OCI-LY7 (cell line): ENCODE measurements around the gene RNF144A. TPM values are rescaled to one million over a fixed set of nuclear protein-coding genes. Genes with fewer than 3 reads are reported as not detected.

Experiments
- BruUV-seq: library from RNA; stranded (reverse); fragments of 400-500 nt; replicated peaks from 2 replicates; lab custom pipeline; 2021; lab: Mats Ljungman, UMichigan
- CTCF ChIA-PET: fragments of 300-600 bp; sonication (Branson Sonifier 250); formaldehyde crosslinking; loops from one replicate; lab custom pipeline; 2022; ENCODE audit warnings: antibody characterized with exemption; ENCODE audit not compliant: unreplicated experiment; lab: Charles Lee
- POLR2A ChIA-PET: fragments of 300-600 bp; sonication (Branson Sonifier 250); formaldehyde crosslinking; loops from one replicate; lab custom pipeline; 2022; ENCODE audit warnings: antibody characterized with exemption; lab: Charles Lee
- DNase-seq: peaks from one replicate; pipeline ENCODE4 v3.0.0-alpha.2; 2015; ENCODE audit warnings: low spot score
- H2AFZ ChIP-seq: fragments of 200-600 bp; sonication (generic), shearing (Covaris generic); 2 replicates; pipeline ENCODE4 v1.6.1; 2014; ENCODE audit warnings: mild to moderate bottlenecking, antibody characterized with exemption, low read length, moderate library complexity
- H3K27ac ChIP-seq: fragments of 200-600 bp; sonication (generic); 2 replicates; pipeline ENCODE4 v1.5.1; 2014; ENCODE audit warnings: mixed run types, low read depth, mild to moderate bottlenecking, moderate library complexity, low read length, inconsistent platforms; ENCODE audit not compliant: poor library complexity, severe bottlenecking
- H3K36me3 ChIP-seq: fragments of 200-600 bp; sonication (generic); 2 replicates; pipeline ENCODE4 v1.6.1; 2014; ENCODE audit warnings: mild to moderate bottlenecking, antibody characterized with exemption, low read length, moderate library complexity, mixed read lengths; ENCODE audit not compliant: insufficient read depth
- H3K4me1 ChIP-seq: fragments of 200-600 bp; sonication (generic); 2 replicates; pipeline ENCODE4 v1.5.1; 2014; ENCODE audit warnings: mild to moderate bottlenecking, low read length; ENCODE audit not compliant: insufficient read depth, poor library complexity, severe bottlenecking
- H3K4me2 ChIP-seq: fragments of 200-600 bp; sonication (generic); 2 replicates; pipeline ENCODE4 v1.6.1; 2014; ENCODE audit warnings: mild to moderate bottlenecking, low read length
- H3K4me3 ChIP-seq: fragments of 200-600 bp; sonication (generic); 2 replicates; pipeline ENCODE4 v1.5.1; 2014; ENCODE audit warnings: mild to moderate bottlenecking, low read depth, low read length; ENCODE audit not compliant: poor library complexity, severe bottlenecking
- H3K79me2 ChIP-seq: fragments of 200-600 bp; sonication (generic); 2 replicates; pipeline ENCODE4 v1.6.1; 2016; ENCODE audit warnings: low read depth, mild to moderate bottlenecking, low read length, moderate library complexity, mixed read lengths; ENCODE audit not compliant: insufficient read depth
- H3K9me2 ChIP-seq: fragments of 200-600 bp; sonication (generic); 2 replicates; pipeline ENCODE4 v1.6.1; 2016; ENCODE audit warnings: mild to moderate bottlenecking, low read length, mixed read lengths; ENCODE audit not compliant: insufficient read depth
- H3K9me3 ChIP-seq: fragments of 200-600 bp; sonication (generic); 2 replicates; pipeline ENCODE4 v1.6.1; 2014; ENCODE audit warnings: mild to moderate bottlenecking, mixed run types, low read length, mixed read lengths
- H4K20me1 ChIP-seq: fragments of 200-600 bp; sonication (generic); 2 replicates; pipeline ENCODE4 v1.6.1; 2014; ENCODE audit warnings: mild to moderate bottlenecking, antibody characterized with exemption, low read length, moderate library complexity, mixed read lengths; ENCODE audit not compliant: insufficient read depth
- EZH2phosphoT487 ChIP-seq: fragments of 200-600 bp; sonication (generic); IDR thresholded peaks from 2 replicates; pipeline ENCODE4 v1.6.1; 2018; ENCODE audit warnings: low read depth, borderline replicate concordance, mild to moderate bottlenecking, mixed run types, antibody characterized with exemption, low read length, moderate library complexity, mixed read lengths
- intact Hi-C: fragments of 100-400 bp; cut with micrococcal nuclease; formaldehyde crosslinking; loops from one replicate; pipeline ENCODE4 v1.10.0; 2022; ENCODE audit not compliant: unreplicated experiment
- total RNA-seq, 2 experiments: library from RNA; depleted of rRNA in 1 of 2; stranded (reverse); fragments of >200 nt in 1 of 2; shearing (Covaris generic) in 1 of 2; gene quantifications; 2 replicates each; pipeline ENCODE4 v1.2.3, GENCODE V29; 2014 to 2022
- TF ChIP-seq, protein P1 (sequence below): fragments of 200-600 bp; sonication (generic); conservative IDR thresholded peaks from 2 replicates; pipeline ENCODE4 v1.5.1; 2014; ENCODE audit warnings: mild to moderate bottlenecking, antibody characterized with exemption, low read length, moderate library complexity, mixed read lengths

Gene RNF144A
- total RNA-seq, 2 experiments from 2014 or later: 1.1 to 1.9 TPM

DNA sequence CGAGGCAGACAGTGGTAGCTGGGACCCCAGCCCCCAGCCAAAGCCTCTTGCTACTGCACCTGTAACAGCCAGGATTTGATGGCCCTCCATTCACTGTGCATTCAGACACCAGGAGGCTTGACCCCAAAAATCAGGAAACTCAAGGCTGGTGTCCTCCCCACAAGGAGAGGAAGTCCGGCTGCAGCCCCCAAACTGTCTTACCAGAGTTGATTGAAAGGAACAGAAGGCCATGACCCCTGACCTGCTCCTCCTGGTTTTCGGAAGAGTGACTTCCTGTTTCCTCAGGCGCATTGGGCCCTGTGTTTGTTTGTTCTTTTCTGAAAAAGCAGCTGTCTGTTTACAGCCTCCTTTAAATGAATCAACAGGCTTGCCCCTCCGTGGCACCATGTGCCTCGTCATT lies 111.6 kb downstream of the RNF144A start:
- H2AFZ ChIP-seq: no peak overlapping the region
- H3K9me3 ChIP-seq: no peaks in the 10 kb centered on the region
- no peak for DNase-seq
- TF ChIP-seq, protein P1, sequence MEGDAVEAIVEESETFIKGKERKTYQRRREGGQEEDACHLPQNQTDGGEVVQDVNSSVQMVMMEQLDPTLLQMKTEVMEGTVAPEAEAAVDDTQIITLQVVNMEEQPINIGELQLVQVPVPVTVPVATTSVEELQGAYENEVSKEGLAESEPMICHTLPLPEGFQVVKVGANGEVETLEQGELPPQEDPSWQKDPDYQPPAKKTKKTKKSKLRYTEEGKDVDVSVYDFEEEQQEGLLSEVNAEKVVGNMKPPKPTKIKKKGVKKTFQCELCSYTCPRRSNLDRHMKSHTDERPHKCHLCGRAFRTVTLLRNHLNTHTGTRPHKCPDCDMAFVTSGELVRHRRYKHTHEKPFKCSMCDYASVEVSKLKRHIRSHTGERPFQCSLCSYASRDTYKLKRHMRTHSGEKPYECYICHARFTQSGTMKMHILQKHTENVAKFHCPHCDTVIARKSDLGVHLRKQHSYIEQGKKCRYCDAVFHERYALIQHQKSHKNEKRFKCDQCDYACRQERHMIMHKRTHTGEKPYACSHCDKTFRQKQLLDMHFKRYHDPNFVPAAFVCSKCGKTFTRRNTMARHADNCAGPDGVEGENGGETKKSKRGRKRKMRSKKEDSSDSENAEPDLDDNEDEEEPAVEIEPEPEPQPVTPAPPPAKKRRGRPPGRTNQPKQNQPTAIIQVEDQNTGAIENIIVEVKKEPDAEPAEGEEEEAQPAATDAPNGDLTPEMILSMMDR: no peak
- TF ChIP-seq EZH2phosphoT487: no peak
- H3K36me3 ChIP-seq: no peaks in the 10 kb centered on the region
- H3K9me2 ChIP-seq: no peaks in the 10 kb centered on the region
- H3K4me2 ChIP-seq: no peak overlapping the region
- no peaks in the 10 kb centered on the region for H3K79me2 ChIP-seq
- no peak overlapping the region for H3K27ac ChIP-seq
- no TSS peak for BruUV-seq
- H3K4me3 ChIP-seq: no peak overlapping the region
- intact Hi-C loops: no loop called here
- H4K20me1 ChIP-seq: no peaks in the 10 kb centered on the region
- peaks cover 8% of the 10 kb centered on the region for H3K4me1 ChIP-seq
- ChIA-PET POLR2A (interaction anchor here (0.6 kb wide), 1 partner anchor 74 kb away, joined by 3 read pairs; no protein-coding TSS in a partner anchor), CTCF (no interaction called here)

DNA sequence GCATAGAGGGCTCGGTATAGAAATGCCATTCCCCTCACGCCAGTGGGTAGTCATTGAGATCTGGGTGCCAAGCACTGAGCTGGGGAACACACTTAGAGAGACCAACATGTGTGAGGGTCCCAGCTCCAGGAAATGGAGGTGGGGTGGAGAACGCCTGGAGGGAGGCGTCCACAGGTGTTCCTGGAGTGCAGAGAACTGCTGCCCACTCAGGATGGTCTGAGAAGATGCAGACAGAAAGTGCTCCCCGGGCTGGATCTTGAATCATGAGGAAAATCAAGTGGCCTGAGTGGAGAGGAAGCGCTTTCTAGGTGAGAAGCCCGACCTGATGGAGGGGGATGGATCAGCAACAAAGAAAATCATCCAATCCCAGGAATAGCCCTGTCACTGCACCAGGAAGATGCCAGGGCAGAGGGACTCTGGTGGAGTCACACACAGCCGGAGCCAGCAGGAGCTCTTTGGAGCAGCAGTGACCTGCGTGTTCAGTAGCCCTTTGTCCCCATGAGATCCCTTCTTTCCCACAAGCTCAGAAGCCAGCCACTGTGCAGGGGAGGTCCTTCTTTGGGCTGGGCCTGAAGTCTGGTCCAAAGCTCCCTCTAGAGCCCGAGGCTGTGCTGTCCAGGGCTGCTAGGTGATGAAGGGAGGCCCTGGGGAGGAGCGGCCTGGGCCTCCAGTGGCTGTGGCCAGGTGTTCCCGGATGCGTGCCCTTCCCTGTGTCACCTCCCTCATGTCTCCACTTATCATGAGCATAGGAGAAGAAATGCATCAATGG lies 112.3 kb downstream of the RNF144A start:
- Histone ChIP-seq H3K4me2 (no peak overlapping the region), H4K20me1 (no peaks in the 10 kb centered on the region), H3K9me3 (no peaks in the 10 kb centered on the region), H3K4me3 (no peak overlapping the region), H3K79me2 (no peaks in the 10 kb centered on the region), H3K4me1 (peaks cover 8% of the 10 kb centered on the region), H3K27ac (no peak overlapping the region), H3K36me3 (no peaks in the 10 kb centered on the region), H2AFZ (no peak overlapping the region), H3K9me2 (no peaks in the 10 kb centered on the region)
- TF ChIP-seq, protein P1: no peak
- TF ChIP-seq EZH2phosphoT487: no peak
- ChIA-PET CTCF (no interaction called here), POLR2A (interaction anchor here (0.5 to 1.0 kb wide), 2 partner anchors 25 to 174 kb away, joined by 3 read pairs; no protein-coding TSS in a partner anchor)
- BruUV-seq: no TSS peak
- intact Hi-C loops: no loop called here
- DNase-seq: no peak

DNA sequence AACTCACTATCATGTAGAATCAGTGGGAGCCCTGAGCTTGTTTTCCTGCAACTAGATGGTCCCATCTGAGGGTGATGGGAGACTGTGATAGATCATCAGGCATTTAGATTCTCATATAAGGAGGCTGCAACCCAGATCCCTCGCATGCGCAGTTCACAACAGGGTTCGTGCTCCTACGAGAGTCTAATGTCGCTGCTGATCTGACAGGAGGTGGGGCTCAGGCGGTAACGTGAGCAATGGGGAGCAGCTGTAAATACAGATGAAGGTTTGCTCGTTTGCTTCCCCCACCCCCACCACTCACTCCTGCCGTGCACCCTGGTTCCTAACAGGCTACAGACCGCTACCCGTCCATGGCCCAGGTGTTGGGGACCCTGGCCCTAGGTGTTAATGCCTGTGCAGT lies 113.6 kb downstream of the RNF144A start:
- no peak overlapping the region for H3K27ac ChIP-seq
- H3K9me3 ChIP-seq: no peaks in the 10 kb centered on the region
- CTCF ChIA-PET: interaction anchor here (0.7 kb wide), 1 partner anchor 9 kb away, joined by 3 read pairs; no protein-coding TSS in a partner anchor
- H2AFZ ChIP-seq: no peak overlapping the region
- no peak overlapping the region for H3K4me3 ChIP-seq
- POLR2A ChIA-PET: interaction anchor here (1.0 kb wide), 1 partner anchor 24 kb away, joined by 3 read pairs; no protein-coding TSS in a partner anchor
- H3K4me1 ChIP-seq: peaks cover 8% of the 10 kb centered on the region
- intact Hi-C loops: no loop called here
- H3K36me3 ChIP-seq: no peaks in the 10 kb centered on the region
- H3K4me2 ChIP-seq: no peak overlapping the region
- no TSS peak for BruUV-seq
- no peak for DNase-seq
- H4K20me1 ChIP-seq: no peaks in the 10 kb centered on the region
- H3K9me2 ChIP-seq: no peaks in the 10 kb centered on the region
- TF ChIP-seq, protein P1: no peak
- TF ChIP-seq EZH2phosphoT487: no peak
- H3K79me2 ChIP-seq: no peaks in the 10 kb centered on the region
